Stomach (tissue), 4 donors: ENCODE results near the gene USP35.

ENCODE experiments used
- CTCF ChIP-seq, 7 experiments: fragments of 450-650 bp in 4 of 7; fragments of 200-600 bp in 3 of 7; sonication (generic) in 3 of 7; IDR thresholded peaks; one replicate each; pipeline ENCODE4 v1.5.1; 2016 to 2019; ENCODE audit warnings: antibody characterized with exemption in 7 of 7, control low read depth in 2 of 7, mild to moderate bottlenecking in 1 of 7
- EP300 ChIP-seq: sonication (generic); formaldehyde crosslinking; IDR thresholded peaks from one replicate; pipeline ENCODE4 v1.6.1; 2017; ENCODE audit warnings: antibody characterized with exemption
- POLR2A ChIP-seq, 4 donors: fragments of 450-650 bp; IDR thresholded peaks; one replicate each; pipeline ENCODE4 v1.6.1; 2016; ENCODE audit warnings: antibody characterized with exemption in 4 of 4, control low read depth in 2 of 4, mild to moderate bottlenecking in 1 of 4, moderate library complexity in 1 of 4
- POLR2AphosphoS5 ChIP-seq, 3 donors: sonication (generic); formaldehyde crosslinking; IDR thresholded peaks; one replicate each; pipeline ENCODE4 v1.6.1; 2016; ENCODE audit warnings: antibody characterized with exemption in 3 of 3

- TF ChIP-seq CTCF (IDR thresholded peaks at IDR 0.05), result no peak
- no peak for TF ChIP-seq EP300
- TF ChIP-seq POLR2A (IDR thresholded peaks at IDR 0.05), result no peak
- no peak for TF ChIP-seq POLR2AphosphoS5 (IDR thresholded peaks at IDR 0.05)
Measured at GRCh38 chr11:78181185-78181584, 7.5 kb upstream of the USP35 start.
